Endothelial cell (in vitro differentiated cells): ENCODE results near the gene C22orf42. TPM values are rescaled to one million over a fixed set of nuclear protein-coding genes. Genes with fewer than 3 reads are reported as not detected.

Source experiments
- DNase-seq: peaks from one replicate; pipeline ENCODE4 v3.0.0; 2021; ENCODE audit warnings: low spot score
- H3K27ac Mint-ChIP-seq: one replicate; pipeline ENCODE4 v1.8.0; 2021; ENCODE audit warnings: mixed read lengths, inconsistent platforms; ENCODE audit not compliant: unreplicated experiment
- H3K27me3 Mint-ChIP-seq: one replicate; pipeline ENCODE4 v1.8.0; 2021; ENCODE audit warnings: mild to moderate bottlenecking, moderate library complexity, mixed read lengths, inconsistent platforms; ENCODE audit not compliant: unreplicated experiment
- H3K36me3 Mint-ChIP-seq: one replicate; pipeline ENCODE4 v1.8.0; 2021; ENCODE audit warnings: mild to moderate bottlenecking, low read depth, mixed read lengths, inconsistent platforms; ENCODE audit not compliant: unreplicated experiment
- H3K4me1 Mint-ChIP-seq: one replicate; pipeline ENCODE4 v1.8.0; 2021; ENCODE audit warnings: mild to moderate bottlenecking, mixed read lengths, inconsistent platforms; ENCODE audit not compliant: unreplicated experiment
- H3K4me3 Mint-ChIP-seq: one replicate; pipeline ENCODE4 v1.8.0; 2021; ENCODE audit warnings: mild to moderate bottlenecking, mixed read lengths, inconsistent platforms; ENCODE audit not compliant: unreplicated experiment
- H3K9me3 Mint-ChIP-seq: one replicate; pipeline ENCODE4 v1.8.0; 2021; ENCODE audit warnings: mixed read lengths, inconsistent platforms; ENCODE audit not compliant: unreplicated experiment
- CTCF ChIP-seq: fragments of 200-600 bp; sonication (generic); IDR thresholded peaks from one replicate; pipeline ENCODE4 v1.5.0; 2021; ENCODE audit warnings: antibody characterized with exemption; ENCODE audit not compliant: unreplicated experiment
- total RNA-seq: library from RNA; stranded (reverse); fragmentation: NEBNext Ultra II Directional; extraction: Animal tissue kit (Norgen Biotek cat#: 25700); gene quantifications from one replicate; pipeline ENCODE4 v1.2.1, GENCODE V29; 2021; ENCODE audit not compliant: unreplicated experiment

The C22orf42 gene
- total RNA-seq, 1 donor from 2014 or later: not detected

- DNase-seq: no peak
- H3K27ac Mint-ChIP-seq: no peak overlapping the region
- peaks cover 9% of the 10 kb centered on the region for H3K36me3 Mint-ChIP-seq
- TF ChIP-seq CTCF: no peak
- peak overlapping the region; percentile 94 for H3K4me3 Mint-ChIP-seq
- no peaks in the 10 kb centered on the region for H3K9me3 Mint-ChIP-seq
- H3K4me1 Mint-ChIP-seq: peaks cover 58% of the 10 kb centered on the region
- peaks cover 13% of the 10 kb centered on the region for H3K27me3 Mint-ChIP-seq
These were observed 44.3 kb upstream of the C22orf42 start for GRCh38 chr22:32203181-32204039.

GRCh38 chr22:32202539-32203180 is 43.6 kb upstream of the C22orf42 start:
- peaks cover 56% of the 10 kb centered on the region for H3K4me1 Mint-ChIP-seq
- DNase-seq: peak; percentile 65
- H3K27ac Mint-ChIP-seq: peak overlapping the region; percentile 61
- peak; percentile 63 for TF ChIP-seq CTCF
- no peaks in the 10 kb centered on the region for H3K9me3 Mint-ChIP-seq
- H3K4me3 Mint-ChIP-seq: peak overlapping the region; percentile 94
- peaks cover 13% of the 10 kb centered on the region for H3K27me3 Mint-ChIP-seq
- peaks cover 6% of the 10 kb centered on the region for H3K36me3 Mint-ChIP-seq

- Mint-ChIP-seq H3K9me3 (no peaks in the 10 kb centered on the region), H3K27me3 (peaks cover 13% of the 10 kb centered on the region), H3K36me3 (peaks cover 3% of the 10 kb centered on the region), H3K27ac (peak overlapping the region; percentile 61), H3K4me1 (peaks cover 52% of the 10 kb centered on the region), H3K4me3 (peak overlapping the region; percentile 53)
- no peak for TF ChIP-seq CTCF
- no peak for DNase-seq
These were observed 43.0 kb upstream of the C22orf42 start for GRCh38 chr22:32202161-32202538.

GRCh38 chr22:32200752-32201151 is 41.6 kb upstream of the C22orf42 start:
- Mint-ChIP-seq H3K27ac (peak overlapping the region; percentile 74), H3K27me3 (peaks cover 6% of the 10 kb centered on the region), H3K4me3 (no peak overlapping the region), H3K9me3 (no peaks in the 10 kb centered on the region), H3K4me1 (peaks cover 40% of the 10 kb centered on the region), H3K36me3 (peaks cover 3% of the 10 kb centered on the region)
- DNase-seq: no peak
- no peak for TF ChIP-seq CTCF

- H3K4me3 Mint-ChIP-seq: no peak overlapping the region
- H3K27me3 Mint-ChIP-seq: peaks cover 5% of the 10 kb centered on the region
- H3K9me3 Mint-ChIP-seq: no peaks in the 10 kb centered on the region
- no peak for DNase-seq
- peaks cover 39% of the 10 kb centered on the region for H3K4me1 Mint-ChIP-seq
- H3K27ac Mint-ChIP-seq: no peak overlapping the region
- peaks cover 3% of the 10 kb centered on the region for H3K36me3 Mint-ChIP-seq
- TF ChIP-seq CTCF: no peak
These were observed 40.9 kb upstream of the C22orf42 start for GRCh38 chr22:32199961-32200360.
